HEK293 (cell line): ENCODE results near the gene AP3D1.

Experiments
- CTCF ChIA-PET: fragments of 350-600 bp; formaldehyde crosslinking; extraction: SDS; loops from one replicate; lab custom pipeline; 2021; ENCODE audit warnings: antibody characterized with exemption; lab: Yijun Ruan, JAX
- POLR2A ChIA-PET: fragments of 300-600 bp; formaldehyde crosslinking; extraction: SDS; loops from one replicate; lab custom pipeline; 2020; ENCODE audit warnings: antibody characterized with exemption, inconsistent platforms; lab: Yijun Ruan, JAX
- H3K27ac ChIP-seq: fragments of 200-500 bp; sonication (Bioruptor generic); 2 replicates; pipeline ENCODE4 v1.5.1; 2014; ENCODE audit warnings: low read depth, low read length, control low read depth, inconsistent platforms; ENCODE audit errors: extremely low read depth
- H3K36me3 ChIP-seq, 2 experiments: fragments of 200-500 bp in 1 of 2; sonication (Bioruptor generic) in 1 of 2; 1 replicate in 1 of 2; 2 replicates in 1 of 2; pipeline ENCODE4 v1.5.1; 2014 to 2017; ENCODE audit warnings: inconsistent platforms in 2 of 2, low read length in 2 of 2; ENCODE audit not compliant: control insufficient read depth in 2 of 2, insufficient read depth in 1 of 2
- H3K4me1 ChIP-seq: fragments of 200-500 bp; sonication (Bioruptor generic); 2 replicates; pipeline ENCODE4 v1.5.1; 2014; ENCODE audit warnings: mild to moderate bottlenecking, low read length, inconsistent platforms; ENCODE audit not compliant: control insufficient read depth, insufficient read depth
- H3K4me3 ChIP-seq: 2 replicates; pipeline ENCODE4 v1.5.1; 2011; ENCODE audit warnings: low read depth, mild to moderate bottlenecking, control low read depth, low read length, moderate library complexity
- H3K9me3 ChIP-seq: fragments of 200-500 bp; sonication (Bioruptor generic); 2 replicates; pipeline ENCODE4 v1.5.1; 2014; ENCODE audit warnings: low read depth, low read length, inconsistent platforms; ENCODE audit not compliant: control insufficient read depth, insufficient read depth
- GLI4 ChIP-seq: fragments of 450-650 bp; formaldehyde crosslinking; IDR thresholded peaks from 2 replicates; pipeline ENCODE4 v1.5.1; 2016; ENCODE audit warnings: missing biosample characterization, missing genetic modification characterization
- GLIS1 ChIP-seq: fragments of 450-650 bp; formaldehyde crosslinking; IDR thresholded peaks from 2 replicates; pipeline ENCODE4 v1.5.1; 2016; ENCODE audit warnings: missing biosample characterization, missing genetic modification characterization
- GLIS2 ChIP-seq: fragments of 450-650 bp; formaldehyde crosslinking; IDR thresholded peaks from 2 replicates; pipeline ENCODE4 v1.5.1; 2016; ENCODE audit warnings: missing biosample characterization, missing genetic modification characterization
- HOXC10 ChIP-seq: sonication (generic); formaldehyde crosslinking; IDR thresholded peaks from 2 replicates; pipeline ENCODE4 v1.8.1; 2023; ENCODE audit warnings: mild to moderate bottlenecking, missing genetic modification reagents
- KLF10 ChIP-seq: fragments of 450-650 bp; IDR thresholded peaks from 2 replicates; pipeline ENCODE4 v1.5.1; 2018; ENCODE audit warnings: missing biosample characterization, mild to moderate bottlenecking, missing genetic modification characterization
- MYNN ChIP-seq: fragments of 450-650 bp; formaldehyde crosslinking; IDR thresholded peaks from 2 replicates; pipeline ENCODE4 v1.5.1; 2016; ENCODE audit warnings: missing biosample characterization, missing genetic modification characterization, borderline replicate concordance
- PRDM10 ChIP-seq: fragments of 450-650 bp; formaldehyde crosslinking; IDR thresholded peaks from 2 replicates; pipeline ENCODE4 v1.5.1; 2016; ENCODE audit warnings: missing biosample characterization, missing genetic modification characterization
- SCRT2 ChIP-seq: fragments of 450-650 bp; formaldehyde crosslinking; IDR thresholded peaks from 2 replicates; pipeline ENCODE4 v1.5.1; 2016; ENCODE audit warnings: missing biosample characterization, missing genetic modification characterization
- WT1 ChIP-seq: fragments of 450-650 bp; formaldehyde crosslinking; IDR thresholded peaks from 2 replicates; pipeline ENCODE4 v1.5.1; 2016; ENCODE audit warnings: missing biosample characterization, missing genetic modification characterization
- ZBTB1 ChIP-seq: fragments of 450-650 bp; formaldehyde crosslinking; IDR thresholded peaks from 2 replicates; pipeline ENCODE4 v1.5.1; 2016; ENCODE audit warnings: missing biosample characterization, missing genetic modification characterization
- ZBTB10 ChIP-seq: fragments of 450-650 bp; formaldehyde crosslinking; IDR thresholded peaks from 2 replicates; pipeline ENCODE4 v1.5.1; 2016; ENCODE audit warnings: missing biosample characterization, missing genetic modification characterization
- ZBTB11 ChIP-seq: fragments of 450-650 bp; formaldehyde crosslinking; conservative IDR thresholded peaks from 2 replicates; pipeline ENCODE4 v1.5.1; 2016; ENCODE audit warnings: low read depth, missing biosample characterization, missing genetic modification characterization
- ZBTB26 ChIP-seq: fragments of 450-650 bp; formaldehyde crosslinking; optimal IDR thresholded peaks from 2 replicates; pipeline ENCODE3; 2016; ENCODE audit warnings: missing biosample characterization, mild to moderate bottlenecking, missing genetic modification characterization
- ZIC2 ChIP-seq: fragments of 450-650 bp; formaldehyde crosslinking; IDR thresholded peaks from 2 replicates; pipeline ENCODE4 v1.5.1; 2016; ENCODE audit warnings: missing biosample characterization, missing genetic modification characterization
- ZNF248 ChIP-seq: fragments of 450-650 bp; formaldehyde crosslinking; IDR thresholded peaks from 2 replicates; pipeline ENCODE4 v1.5.1; 2017; ENCODE audit warnings: missing biosample characterization, missing genetic modification characterization
- ZNF362 ChIP-seq: fragments of 450-650 bp; formaldehyde crosslinking; IDR thresholded peaks from 2 replicates; pipeline ENCODE4 v1.5.1; 2016; ENCODE audit warnings: missing biosample characterization, missing genetic modification characterization
- ZNF521 ChIP-seq: fragments of 450-650 bp; formaldehyde crosslinking; IDR thresholded peaks from 2 replicates; pipeline ENCODE4 v1.5.1; 2017; ENCODE audit warnings: missing biosample characterization, mild to moderate bottlenecking, missing genetic modification characterization
- ZNF585B ChIP-seq: fragments of 450-650 bp; formaldehyde crosslinking; IDR thresholded peaks from 2 replicates; pipeline ENCODE4 v1.5.1; 2016; ENCODE audit warnings: missing biosample characterization, missing genetic modification characterization
- ZNF624 ChIP-seq: fragments of 450-650 bp; formaldehyde crosslinking; IDR thresholded peaks from 2 replicates; pipeline ENCODE4 v1.5.1; 2017; ENCODE audit warnings: missing biosample characterization, missing genetic modification characterization

Gene AP3D1

GRCh38 chr19:2089001-2089711, 62.2 kb downstream of the AP3D1 start (continued):
- TF ChIP-seq WT1 (tag by site-specific recombination) (no peak), ZBTB1 (tag by site-specific recombination) (no peak), ZNF521 (tag by site-specific recombination) (no peak), KLF10 (tag by site-specific recombination) (no peak), ZNF248 (tag by site-specific recombination) (no peak), ZNF585B (tag by site-specific recombination) (no peak), ZBTB10 (0 out of 2 replicates have a peak, but pooled peaks have one; percentile 26), MYNN (tag by site-specific recombination) (no peak), ZBTB26 (tag by site-specific recombination) (no peak), GLIS1 (tag by site-specific recombination) (0 out of 2 replicates have a peak, but pooled peaks have one; percentile 30), GLI4 (tag by site-specific recombination) (no peak), ZBTB11 (tag by site-specific recombination) (no peak)
- TF ChIP-seq, all 188 proteins: peak for 9

- Histone ChIP-seq H3K36me3 (peaks cover 0 to 5% of the 10 kb centered on the region in 2 experiments; a peak in 2 of 3 replicates), H3K4me1 (0 out of 2 replicates have a peak, but pooled peaks cover 4% of the 10 kb centered on the region), H3K27ac (no peak overlapping the region)
- POLR2A ChIA-PET: interaction anchor here (0.6 kb wide), 1 partner anchor 10 kb away, joined by 9 read pairs; no protein-coding TSS in a partner anchor
- CTCF ChIA-PET: interaction anchor here (1.3 kb wide), 1 partner anchor 160 kb away, joined by 4 read pairs; no protein-coding TSS in a partner anchor
- no peak; the same call in 1 of the 2 replicates for TF ChIP-seq ZIC2 (tag by site-specific recombination)
- TF ChIP-seq HOXC10: no peak
- TF ChIP-seq GLIS1 (tag by site-specific recombination): peak; percentile 96
- TF ChIP-seq ZNF624 (tag by site-specific recombination): no peak
- 0 out of 2 replicates have a peak, but pooled peaks have one; percentile 38 for TF ChIP-seq SCRT2
- no peak for TF ChIP-seq ZNF362 (tag by site-specific recombination)
- no peak for TF ChIP-seq WT1 (tag by site-specific recombination)
- TF ChIP-seq GLIS2 (tag by site-specific recombination): peak; percentile 33; the same call in 1 of the 2 replicates
- no peak for TF ChIP-seq PRDM10 (tag by site-specific recombination)
- TF ChIP-seq, all 188 proteins: peak for 3
- no peaks in the 10 kb centered on the region for H3K9me3 ChIP-seq
- no peak overlapping the region for H3K4me3 ChIP-seq
Observed at GRCh38 chr19:2087621-2088100, 63.7 kb downstream of the AP3D1 start.
